Measurements from ENCODE around the gene UBE3D.

- TF ChIP-seq, protein P1, sequence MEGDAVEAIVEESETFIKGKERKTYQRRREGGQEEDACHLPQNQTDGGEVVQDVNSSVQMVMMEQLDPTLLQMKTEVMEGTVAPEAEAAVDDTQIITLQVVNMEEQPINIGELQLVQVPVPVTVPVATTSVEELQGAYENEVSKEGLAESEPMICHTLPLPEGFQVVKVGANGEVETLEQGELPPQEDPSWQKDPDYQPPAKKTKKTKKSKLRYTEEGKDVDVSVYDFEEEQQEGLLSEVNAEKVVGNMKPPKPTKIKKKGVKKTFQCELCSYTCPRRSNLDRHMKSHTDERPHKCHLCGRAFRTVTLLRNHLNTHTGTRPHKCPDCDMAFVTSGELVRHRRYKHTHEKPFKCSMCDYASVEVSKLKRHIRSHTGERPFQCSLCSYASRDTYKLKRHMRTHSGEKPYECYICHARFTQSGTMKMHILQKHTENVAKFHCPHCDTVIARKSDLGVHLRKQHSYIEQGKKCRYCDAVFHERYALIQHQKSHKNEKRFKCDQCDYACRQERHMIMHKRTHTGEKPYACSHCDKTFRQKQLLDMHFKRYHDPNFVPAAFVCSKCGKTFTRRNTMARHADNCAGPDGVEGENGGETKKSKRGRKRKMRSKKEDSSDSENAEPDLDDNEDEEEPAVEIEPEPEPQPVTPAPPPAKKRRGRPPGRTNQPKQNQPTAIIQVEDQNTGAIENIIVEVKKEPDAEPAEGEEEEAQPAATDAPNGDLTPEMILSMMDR (IDR thresholded peaks at IDR 0.05; ENCODE audit: insufficient read depth, low read length) = no peak
- TF ChIP-seq GABPA (IDR thresholded peaks at IDR 0.05; ENCODE audit: low read depth) = no peak
- TF ChIP-seq POLR2AphosphoS5 (IDR thresholded peaks at IDR 0.05; ENCODE audit: low read depth) = no peak
- TF ChIP-seq REST (IDR thresholded peaks at IDR 0.05; ENCODE audit: insufficient replicate concordance, low read depth) = no peak
These were observed 27.4 kb downstream of the UBE3D start for GRCh38 chr6:83038246-83038645.
